ENCODE measurements around the gene BPNT1. TPM values are rescaled to one million over a fixed set of nuclear protein-coding genes. Genes with fewer than 3 reads are reported as not detected.

BPNT1 gene
- total and polyA plus RNA-seq, 2 of the 8 experiments (the other 6 are each of a cell fraction or from before 2014, with no cell fraction given), result 13.2 to 16.3 TPM

GRCh38 chr1:220127076-220127475, 37.5 kb upstream of the BPNT1 start:
- DNase-seq (ENCODE audit: low read depth in 1 of 2, low spot score in 2 of 2) (no peak), FAIRE-seq (no peak)
- no peak overlapping the region for H3K14ac ChIP-seq (ENCODE audit: insufficient read length)
- no peaks in the 10 kb centered on the region; the same call in 1 of the 2 replicates for H3K79me1 ChIP-seq (ENCODE audit: low read depth, low read length)
- no peak overlapping the region for H3K9ac ChIP-seq (replicated peaks in 1 of 4; ENCODE audit: extremely low read depth in 1 of 4, low read depth in 3 of 4, low read length in 3 of 4)
- no peak overlapping the region for H3K23ac ChIP-seq (ENCODE audit: insufficient read length)
- no peak overlapping the region for H2AFZ ChIP-seq (ENCODE audit: low read length)
- H3K79me2 ChIP-seq (ENCODE audit: control insufficient read depth in 1 of 2, insufficient read depth in 2 of 2, low read length in 2 of 2), result no peaks in the 10 kb centered on the region
- no peak overlapping the region for H3K4me2 ChIP-seq (ENCODE audit: insufficient read depth in 1 of 2, low read depth in 2 of 2, low read length in 2 of 2)
- H4K8ac ChIP-seq (ENCODE audit: extremely low read depth, insufficient read depth, low read length), result no peak overlapping the region
- ChIA-PET POLR2A (ENCODE audit: partially characterized antibody) (no interaction called here), CTCF (ENCODE audit: partially characterized antibody) (interaction anchor here (1.1 to 4.6 kb wide), 3 partner anchors 12 to 95 kb away, joined by 3 to 38 read pairs (median 15); no protein-coding TSS in a partner anchor)
- no peak overlapping the region for H3K18ac ChIP-seq (ENCODE audit: extremely low read depth, low read length)
- H2BK5ac ChIP-seq (ENCODE audit: low read depth, low read length), result no peak overlapping the region
- no peak overlapping the region for H2BK12ac ChIP-seq (ENCODE audit: low read depth, low read length)
- H3K27ac ChIP-seq (ENCODE audit: low read depth, low read length), result no peak overlapping the region
- no peak overlapping the region for H3K56ac ChIP-seq (replicated peaks; ENCODE audit: insufficient read length, low read depth, low read length)
- no peaks in the 10 kb centered on the region for H3K9me3 ChIP-seq (ENCODE audit: insufficient read depth in 2 of 2, low read depth in 1 of 2, low read length in 1 of 2)
- H3K36me3 ChIP-seq (ENCODE audit: control insufficient read depth in 2 of 4, insufficient read depth in 4 of 4, low read length in 3 of 4), result peaks cover 0 to 21% (median 6%) of the 10 kb centered on the region in 4 experiments; a peak in 3 of 8 replicates
- 76 to 100% methylated on average over 1 to 3 of the region's 3 CpGs for WGBS, 2 experiments (ENCODE audit: extremely low coverage in 1 of 2, insufficient coverage in 1 of 2, insufficient read length in 1 of 2, insufficient replicate concordance in 2 of 2, low coverage in 1 of 2, low lambda C conversion rate in 2 of 2, missing lambda C conversion rate in 1 of 2)
- no peak overlapping the region for H2BK15ac ChIP-seq (ENCODE audit: low read length)
- H4K91ac ChIP-seq (replicated peaks; ENCODE audit: insufficient read length, low read length), result no peak overlapping the region
- no peaks in the 10 kb centered on the region for H3K23me2 ChIP-seq (ENCODE audit: low read depth, low read length)
- H4K20me1 ChIP-seq (replicated peaks in 1 of 2; ENCODE audit: control insufficient read depth in 1 of 2, insufficient read depth in 2 of 2, low read length in 2 of 2), result peaks cover 0 to 1% of the 10 kb centered on the region in 2 experiments
- no peak overlapping the region for H2AK5ac ChIP-seq (ENCODE audit: low read depth, low read length)
- no peak overlapping the region for H2BK120ac ChIP-seq (replicated peaks; ENCODE audit: low read depth, low read length)
- H4K5ac ChIP-seq (ENCODE audit: insufficient read length, low read depth, low read length), result no peak overlapping the region
- no peak overlapping the region for H3K4ac ChIP-seq (replicated peaks; ENCODE audit: insufficient read length, low read depth, low read length)
- H2BK20ac ChIP-seq (ENCODE audit: low read length), result no peak overlapping the region
- no peak overlapping the region for H3K4me3 ChIP-seq (ENCODE audit: extremely low read depth in 1 of 4, insufficient read depth in 2 of 4, low read depth in 3 of 4, low read length in 4 of 4)
- H3K27me3 ChIP-seq (replicated peaks in 1 of 4; ENCODE audit: control insufficient read depth in 3 of 4, extremely low read depth in 1 of 4, insufficient read depth in 3 of 4, low read length in 3 of 4), result no peaks in the 10 kb centered on the region
- peaks cover 0 to 3% (median 0%) of the 10 kb centered on the region in 4 experiments; a peak in 2 of 7 replicates for H3K4me1 ChIP-seq (replicated peaks in 1 of 4; ENCODE audit: control insufficient read depth in 3 of 4, insufficient read depth in 4 of 4, low read length in 3 of 4)
- TF ChIP-seq PHF8 (conservative IDR thresholded peaks at IDR 0.05; ENCODE audit: low read depth, low read length), result no peak
- no peak for TF ChIP-seq POU5F1 (IDR thresholded peaks at IDR 0.05; ENCODE audit: low read depth, low read length)
- no peak for TF ChIP-seq SP4 (IDR thresholded peaks at IDR 0.05; ENCODE audit: low read length)
- TF ChIP-seq EGR1 (IDR thresholded peaks at IDR 0.05; ENCODE audit: borderline replicate concordance, low read depth, low read length), result no peak
- no peak for TF ChIP-seq KDM5A (IDR thresholded peaks at IDR 0.05; ENCODE audit: low read length)
- no peak for TF ChIP-seq RXRA (IDR thresholded peaks at IDR 0.05; ENCODE audit: insufficient read depth, low read depth, low read length)
- TF ChIP-seq JUN (IDR thresholded peaks at IDR 0.05; ENCODE audit: low read depth, low read length), result no peak
- TF ChIP-seq SP2 (IDR thresholded peaks at IDR 0.05; ENCODE audit: low read length), result no peak
- TF ChIP-seq CREB1 (IDR thresholded peaks at IDR 0.05), result no peak
- TF ChIP-seq TCF12 (IDR thresholded peaks at IDR 0.05; ENCODE audit: low read depth, low read length), result no peak
- no peak for TF ChIP-seq ZNF274 (IDR thresholded peaks at IDR 0.05; ENCODE audit: borderline replicate concordance, extremely low read depth, low read length)
- TF ChIP-seq ATF2 (IDR thresholded peaks at IDR 0.05; ENCODE audit: low read length), result no peak
- no peak for TF ChIP-seq SUZ12 (IDR thresholded peaks at IDR 0.05; ENCODE audit: low read length)
